IMR-90 (cell line): ENCODE data around the gene MGAT5. TPM values are rescaled to one million over a fixed set of nuclear protein-coding genes. Genes with fewer than 3 reads are reported as not detected.

Source experiments
- ATAC-seq: fragments of 200-7000 bp; cut with Tn5 transposase; 2 replicates; pipeline ENCODE4 v1.9.1; 2020; ENCODE audit warnings: low read depth, mild to moderate bottlenecking, moderate library complexity
- BruUV-seq: library from RNA; stranded (reverse); fragments of 400-500 nt; replicated peaks from 2 replicates; lab custom pipeline; 2021; lab: Mats Ljungman, UMichigan
- CTCF ChIA-PET: fragments of 300-600 bp; formaldehyde crosslinking; extraction: SDS; loops from one replicate; lab custom pipeline; 2021; ENCODE audit warnings: antibody characterized with exemption; lab: Yijun Ruan, JAX
- POLR2A ChIA-PET: fragments of 300-600 bp; sonication (Branson Sonifier 250); formaldehyde crosslinking; loops from one replicate; lab custom pipeline; 2022; ENCODE audit warnings: antibody characterized with exemption; ENCODE audit not compliant: unreplicated experiment; lab: Charles Lee
- DNase-seq: peaks from one replicate; pipeline ENCODE4 v3.0.0; 2013
- H2AFZ ChIP-seq: replicated peaks from 2 replicates; pipeline ENCODE3; 2013; ENCODE audit warnings: low read length, mild to moderate bottlenecking; ENCODE audit not compliant: poor library complexity
- H2AK5ac ChIP-seq: 2 replicates; pipeline ENCODE4 v1.6.1; 2013; ENCODE audit warnings: low read depth, low read length, inconsistent platforms
- H2AK9ac ChIP-seq: replicated peaks from 2 replicates; pipeline ENCODE3; 2013; ENCODE audit warnings: mild to moderate bottlenecking, low read depth, low read length, moderate library complexity; ENCODE audit not compliant: poor library complexity
- H2BK120ac ChIP-seq: 2 replicates; pipeline ENCODE4 v1.6.1; 2013; ENCODE audit warnings: low read depth, low read length, inconsistent platforms
- H2BK15ac ChIP-seq: 3 replicates; pipeline ENCODE4 v1.6.1; 2013; ENCODE audit warnings: low read depth, low read length, inconsistent platforms
- H2BK20ac ChIP-seq: 2 replicates; pipeline ENCODE4 v1.6.1; 2013; ENCODE audit warnings: low read depth, mild to moderate bottlenecking, inconsistent platforms, low read length, moderate library complexity
- H2BK5ac ChIP-seq: 2 replicates; pipeline ENCODE4 v1.6.1; 2013; ENCODE audit warnings: mild to moderate bottlenecking, low read depth, low read length, inconsistent platforms; ENCODE audit not compliant: poor library complexity, severe bottlenecking
- H3K14ac ChIP-seq: replicated peaks from 2 replicates; pipeline ENCODE4 v1.6.1; 2013; ENCODE audit warnings: low read depth, low read length, inconsistent platforms
- H3K18ac ChIP-seq: 2 replicates; pipeline ENCODE4 v1.6.1; 2013; ENCODE audit warnings: low read depth, low read length, control low read depth
- H3K23ac ChIP-seq: 2 replicates; pipeline ENCODE4 v1.6.1; 2013; ENCODE audit warnings: low read depth, low read length, inconsistent platforms
- H3K27ac ChIP-seq: 2 replicates; pipeline ENCODE4 v1.5.1; 2013; ENCODE audit warnings: mild to moderate bottlenecking, control low read depth, low read length; ENCODE audit not compliant: insufficient read depth
- H3K27me3 ChIP-seq: 2 replicates; pipeline ENCODE4 v1.6.1; 2013; ENCODE audit warnings: low read length; ENCODE audit not compliant: control insufficient read depth, insufficient read depth
- H3K36me3 ChIP-seq: 2 replicates; pipeline ENCODE4 v1.6.1; 2013; ENCODE audit warnings: low read length, mixed read lengths; ENCODE audit not compliant: control insufficient read depth, insufficient read depth
- H3K4ac ChIP-seq: 2 replicates; pipeline ENCODE4 v1.6.1; 2013; ENCODE audit warnings: low read depth, low read length, inconsistent platforms
- H3K4me1 ChIP-seq: 2 replicates; pipeline ENCODE4 v1.6.1; 2013; ENCODE audit warnings: low read length, mixed read lengths; ENCODE audit not compliant: control insufficient read depth, insufficient read depth
- H3K4me2 ChIP-seq: 2 replicates; pipeline ENCODE4 v1.6.1; 2013; ENCODE audit warnings: low read depth, mild to moderate bottlenecking, control low read depth, low read length, moderate library complexity
- H3K4me3 ChIP-seq: 2 replicates; pipeline ENCODE4 v1.5.1; 2013; ENCODE audit warnings: low read depth, mild to moderate bottlenecking, control low read depth, low read length, moderate library complexity; ENCODE audit not compliant: insufficient read depth
- H3K56ac ChIP-seq: 2 replicates; pipeline ENCODE4 v1.6.1; 2013; ENCODE audit warnings: low read length, inconsistent platforms; ENCODE audit not compliant: insufficient read depth; ENCODE audit errors: extremely low read depth
- H3K79me1 ChIP-seq, 2 experiments: 2 replicates each; pipeline ENCODE4 v1.6.1; 2013; ENCODE audit warnings: low read length in 2 of 2, inconsistent platforms in 1 of 2, low read depth in 1 of 2
- H3K9ac ChIP-seq: 2 replicates; pipeline ENCODE4 v1.6.1; 2013; ENCODE audit warnings: low read depth, low read length, control low read depth
- H3K9me1 ChIP-seq: 2 replicates; pipeline ENCODE4 v1.6.1; 2013; ENCODE audit warnings: low read length, inconsistent platforms; ENCODE audit not compliant: insufficient read depth
- H3K9me3 ChIP-seq: 2 replicates; pipeline ENCODE4 v1.6.1; 2013; ENCODE audit warnings: low read length; ENCODE audit not compliant: control insufficient read depth, insufficient read depth
- H4K20me1 ChIP-seq: 2 replicates; pipeline ENCODE4 v1.6.1; 2013; ENCODE audit warnings: low read length, inconsistent platforms; ENCODE audit not compliant: insufficient read depth
- H4K5ac ChIP-seq: 2 replicates; pipeline ENCODE4 v1.6.1; 2013; ENCODE audit warnings: mild to moderate bottlenecking, low read depth, low read length, control low read depth
- H4K8ac ChIP-seq, 2 experiments: 2 replicates each; pipeline ENCODE4 v1.6.1; 2013; ENCODE audit warnings: low read depth in 2 of 2, low read length in 2 of 2, control low read depth in 1 of 2, inconsistent platforms in 1 of 2
- H4K91ac ChIP-seq: 2 replicates; pipeline ENCODE4 v1.6.1; 2013; ENCODE audit warnings: low read depth, low read length, inconsistent platforms; ENCODE audit not compliant: insufficient read depth
- BHLHE40 ChIP-seq: fragments of 150-350 bp; IDR thresholded peaks from 2 replicates; pipeline ENCODE4 v1.6.1; 2016; ENCODE audit warnings: mild to moderate bottlenecking, low read depth, low read length
- CEBPB ChIP-seq: IDR thresholded peaks from 2 replicates; pipeline ENCODE4 v1.6.1; 2012; ENCODE audit warnings: low read depth, low read length, improper control_type of control experiment
- ELK1 ChIP-seq: fragments of 150-350 bp; IDR thresholded peaks from 2 replicates; pipeline ENCODE4 v1.6.1; 2016; ENCODE audit warnings: low read depth, mild to moderate bottlenecking, low read length, moderate library complexity, borderline replicate concordance
- FOS ChIP-seq: fragments of 150-350 bp; IDR thresholded peaks from 2 replicates; pipeline ENCODE4 v1.6.1; 2016; ENCODE audit warnings: low read depth, low read length
- MAZ ChIP-seq: IDR thresholded peaks from 2 replicates; pipeline ENCODE4 v1.6.1; 2012; ENCODE audit warnings: low read depth, mild to moderate bottlenecking, low read length, improper control_type of control experiment, moderate library complexity, borderline replicate concordance
- NFE2L2 ChIP-seq: fragments of 150-350 bp; IDR thresholded peaks from 2 replicates; pipeline ENCODE4 v1.6.1; 2016; ENCODE audit warnings: low read depth, mild to moderate bottlenecking, low read length
- RAD21 ChIP-seq: IDR thresholded peaks from 2 replicates; pipeline ENCODE4 v1.6.1; 2012; ENCODE audit warnings: low read length, improper control_type of control experiment
- RCOR1 ChIP-seq: IDR thresholded peaks from 2 replicates; pipeline ENCODE4 v1.6.1; 2012; ENCODE audit warnings: mild to moderate bottlenecking, low read length, improper control_type of control experiment; ENCODE audit not compliant: insufficient replicate concordance
- SMC3 ChIP-seq: fragments of 150-350 bp; IDR thresholded peaks from 2 replicates; pipeline ENCODE4 v1.6.1; 2016; ENCODE audit warnings: low read depth, mild to moderate bottlenecking, antibody characterized with exemption, low read length, moderate library complexity
- WGBS, 2 experiments: methylation state at CpG; one replicate each; pipeline versions ENCODE4 v1.1.5 to v1.1.7; 2013; ENCODE audit warnings: missing lambda C conversion rate in 2 of 2; ENCODE audit not compliant: insufficient read length in 1 of 2; ENCODE audit errors: extremely low coverage in 2 of 2; 5-methylcytosine and 5-hydroxymethylcytosine counted together
- dilution Hi-C: fragments of 300-500 bp; cut with HindIII; formaldehyde crosslinking; loops from one replicate; pipeline ENCODE4 v1.14.3; 2018; ENCODE audit warnings: low sequenced_read_pairs; ENCODE audit not compliant: unreplicated experiment
- in situ Hi-C: fragments of 300-500 bp; cut with MboI; formaldehyde crosslinking; loops from 3 replicates; pipeline ENCODE4 v1.14.3; 2019; ENCODE audit warnings: low sequenced_read_pairs, inconsistent platforms, mixed read lengths
- intact Hi-C: fragments of 100-400 bp; cut with micrococcal nuclease; formaldehyde crosslinking; loops from 2 replicates; pipeline ENCODE4 v1.10.0; 2022
- polyA plus RNA-seq, 3 experiments: library from polyadenylated mRNA; depleted of rRNA; stranded (reverse); fragments of >200 nt; gene quantifications; 2 replicates each; pipeline ENCODE4 v1.2.3, GENCODE V29; 2012; ENCODE audit warnings: low replicate concordance in 1 of 3
- total RNA-seq: library from RNA; depleted of rRNA; stranded (reverse); fragments of >200 nt; gene quantifications from 2 replicates; pipeline ENCODE4 v1.2.3, GENCODE V29; 2012

The MGAT5 gene
- total and polyA plus RNA-seq, 2 of the 4 experiments (the other 2 are of a cell fraction), result 22.9 to 59.9 TPM

- Histone ChIP-seq H2BK15ac (no peak overlapping the region), H2AK5ac (no peak overlapping the region), H3K4ac (no peak overlapping the region), H3K23ac (no peak overlapping the region), H3K9me3 (no peaks in the 10 kb centered on the region), H2BK5ac (no peak overlapping the region), H3K9me1 (no peaks in the 10 kb centered on the region), H4K20me1 (no peaks in the 10 kb centered on the region), H3K4me3 (no peak overlapping the region), H4K5ac (no peak overlapping the region), H3K79me1 (no peaks in the 10 kb centered on the region), H4K91ac (no peak overlapping the region), H3K36me3 (peaks cover 9% of the 10 kb centered on the region; the same call in 1 of the 2 replicates), H2AFZ (no peak overlapping the region), H3K4me2 (no peak overlapping the region), H4K8ac (no peak overlapping the region), H3K56ac (no peak overlapping the region), H3K27ac (no peak overlapping the region), H3K27me3 (peaks cover 11% of the 10 kb centered on the region; the same call in 1 of the 2 replicates), H3K4me1 (no peaks in the 10 kb centered on the region), H2BK20ac (no peak overlapping the region), H3K14ac (no peak overlapping the region), H3K9ac (no peak overlapping the region), H3K18ac (no peak overlapping the region), H2BK120ac (no peak overlapping the region), H2AK9ac (no peak overlapping the region)
- TF ChIP-seq RAD21, result no peak
- TF ChIP-seq MAZ, result no peak
- no peak for TF ChIP-seq SMC3
- TF ChIP-seq CEBPB, result no peak
- TF ChIP-seq RCOR1, result no peak
- TF ChIP-seq FOS, result no peak
- TF ChIP-seq ELK1, result no peak
- TF ChIP-seq BHLHE40, result no peak
- no peak for TF ChIP-seq NFE2L2
- ATAC-seq (peak; percentile 4), DNase-seq (no peak)
- dilution Hi-C loops (no loop called here), intact Hi-C loops (loop anchor here (1.0 kb wide), 1 partner anchor 438 kb away; no protein-coding TSS in a partner anchor), in situ Hi-C loops (loop anchor here (5.0 to 10.0 kb wide), 2 partner anchors 437 to 575 kb away; no protein-coding TSS in a partner anchor)
- BruUV-seq, result no TSS peak
- ChIA-PET POLR2A (no interaction called here), CTCF (interaction anchor here (1.0 kb wide), 1 partner anchor 438 kb away, joined by 3 read pairs; no protein-coding TSS in a partner anchor)
- 100% methylated on average over 4 of the region's 11 CpGs; no CpG with 5 or more reads in 1 of the 2 experiments for WGBS, 2 experiments
Measured at GRCh38 chr2:134459706-134460406, 206.0 kb downstream of the MGAT5 start.
